ENCODE results near the gene CANT1.

CANT1 gene

GRCh38 chr17:78977997-78978973 lies 31.3 kb downstream of the CANT1 start:
- peaks cover 5% of the 10 kb centered on the region for H3K79me1 ChIP-seq (ENCODE audit: low read length)
- H2AK5ac ChIP-seq (ENCODE audit: low read length): no peak overlapping the region
- H3K27me3 ChIP-seq (ENCODE audit: insufficient read depth, low read length): no peaks in the 10 kb centered on the region
- H3K36me3 ChIP-seq (ENCODE audit: control insufficient read depth in 1 of 2, insufficient read depth in 2 of 2, low read length in 2 of 2): no peaks in the 10 kb centered on the region
- no peak overlapping the region for H3K4me3 ChIP-seq (ENCODE audit: low read depth, low read length)
- H2BK5ac ChIP-seq (ENCODE audit: low read depth, low read length, poor library complexity): no peak overlapping the region
- no peaks in the 10 kb centered on the region for H3K79me2 ChIP-seq (ENCODE audit: control insufficient read depth, insufficient read depth, low read length, poor library complexity)
- no peak overlapping the region for H4K12ac ChIP-seq (ENCODE audit: low read depth, low read length)
- H3K27ac ChIP-seq (ENCODE audit: low read depth, low read length): no peak overlapping the region
- no peak overlapping the region for H2BK12ac ChIP-seq (ENCODE audit: low read length)
- WGBS (ENCODE audit: extremely low coverage, insufficient coverage, insufficient read length): no CpG with 5 or more reads among the region's 21 CpGs
- H3K23ac ChIP-seq (ENCODE audit: low read length): no peak overlapping the region
- no peak overlapping the region for H3K9ac ChIP-seq (ENCODE audit: low read length)
- H3K14ac ChIP-seq (ENCODE audit: low read length): no peak overlapping the region
- no peaks in the 10 kb centered on the region for H3K9me3 ChIP-seq (ENCODE audit: insufficient read depth, low read depth, low read length)
- no peak overlapping the region for H3K4me2 ChIP-seq (ENCODE audit: low read length)
- no peak overlapping the region for H3K4ac ChIP-seq (ENCODE audit: low read depth, low read length)
- DNase-seq: no peak
- no peak overlapping the region for H3K18ac ChIP-seq (ENCODE audit: low read length)
- peaks cover 11 to 13% of the 10 kb centered on the region in 2 experiments for H3K4me1 ChIP-seq (ENCODE audit: control insufficient read depth in 1 of 2, insufficient read depth in 2 of 2, low read length in 2 of 2)
- H4K91ac ChIP-seq (ENCODE audit: low read depth, low read length): no peak overlapping the region
- H2AFZ ChIP-seq (ENCODE audit: insufficient read depth, low read length, poor library complexity): no peak overlapping the region
- H2BK120ac ChIP-seq (ENCODE audit: insufficient read depth, low read length, poor library complexity): no peak overlapping the region
- H4K8ac ChIP-seq (ENCODE audit: low read depth, low read length): no peak overlapping the region

DNA sequence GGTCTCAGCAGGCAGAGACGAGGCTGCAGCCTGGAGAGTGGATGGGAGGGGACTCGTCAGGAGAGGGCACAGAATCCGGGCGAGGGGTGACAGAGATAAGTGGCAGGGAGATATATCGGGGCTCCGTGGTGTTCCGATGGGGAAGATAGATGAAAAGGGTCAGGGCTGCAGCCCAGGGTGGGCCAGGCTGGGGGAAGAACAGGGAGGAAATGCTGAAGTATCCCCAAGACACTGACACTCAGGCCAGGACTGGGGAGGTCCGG lies 32.0 kb downstream of the CANT1 start:
- Histone ChIP-seq H2BK120ac (ENCODE audit: insufficient read depth, low read length, poor library complexity) (no peak overlapping the region), H3K4me1 (ENCODE audit: control insufficient read depth in 1 of 2, insufficient read depth in 2 of 2, low read length in 2 of 2) (peaks cover 17 to 18% of the 10 kb centered on the region in 2 experiments), H3K4me2 (ENCODE audit: low read length) (no peak overlapping the region), H4K12ac (ENCODE audit: low read depth, low read length) (no peak overlapping the region), H2AFZ (ENCODE audit: insufficient read depth, low read length, poor library complexity) (no peak overlapping the region), H4K91ac (ENCODE audit: low read depth, low read length) (no peak overlapping the region), H3K18ac (ENCODE audit: low read length) (no peak overlapping the region), H3K27ac (ENCODE audit: low read depth, low read length) (no peak overlapping the region), H3K79me1 (ENCODE audit: low read length) (peaks cover 10% of the 10 kb centered on the region), H2BK5ac (ENCODE audit: low read depth, low read length, poor library complexity) (no peak overlapping the region), H3K27me3 (ENCODE audit: insufficient read depth, low read length) (no peaks in the 10 kb centered on the region), H2AK5ac (ENCODE audit: low read length) (no peak overlapping the region), H3K9me3 (ENCODE audit: insufficient read depth, low read depth, low read length) (no peaks in the 10 kb centered on the region), H4K8ac (ENCODE audit: low read depth, low read length) (no peak overlapping the region), H3K79me2 (ENCODE audit: control insufficient read depth, insufficient read depth, low read length, poor library complexity) (no peaks in the 10 kb centered on the region), H3K23ac (ENCODE audit: low read length) (no peak overlapping the region), H3K36me3 (ENCODE audit: control insufficient read depth in 1 of 2, insufficient read depth in 2 of 2, low read length in 2 of 2) (no peaks in the 10 kb centered on the region), H3K4me3 (ENCODE audit: low read depth, low read length) (no peak overlapping the region), H3K4ac (ENCODE audit: low read depth, low read length) (no peak overlapping the region), H3K14ac (ENCODE audit: low read length) (no peak overlapping the region), H3K9ac (ENCODE audit: low read length) (no peak overlapping the region), H2BK12ac (ENCODE audit: low read length) (no peak overlapping the region)
- WGBS (ENCODE audit: extremely low coverage, insufficient coverage, insufficient read length): no CpG with 5 or more reads among the region's 8 CpGs
- no peak for DNase-seq

GRCh38 chr17:78976907-78977680 lies 32.5 kb downstream of the CANT1 start:
- Histone ChIP-seq H3K23ac (ENCODE audit: low read length) (no peak overlapping the region), H3K14ac (ENCODE audit: low read length) (no peak overlapping the region), H4K12ac (ENCODE audit: low read depth, low read length) (no peak overlapping the region), H3K9ac (ENCODE audit: low read length) (no peak overlapping the region), H3K36me3 (ENCODE audit: control insufficient read depth in 1 of 2, insufficient read depth in 2 of 2, low read length in 2 of 2) (no peaks in the 10 kb centered on the region), H3K4me3 (ENCODE audit: low read depth, low read length) (no peak overlapping the region), H2AK5ac (ENCODE audit: low read length) (no peak overlapping the region), H3K9me3 (ENCODE audit: insufficient read depth, low read depth, low read length) (no peaks in the 10 kb centered on the region), H3K79me1 (ENCODE audit: low read length) (peaks cover 10% of the 10 kb centered on the region), H3K79me2 (ENCODE audit: control insufficient read depth, insufficient read depth, low read length, poor library complexity) (no peaks in the 10 kb centered on the region), H3K27me3 (ENCODE audit: insufficient read depth, low read length) (no peaks in the 10 kb centered on the region), H4K8ac (ENCODE audit: low read depth, low read length) (no peak overlapping the region), H4K91ac (ENCODE audit: low read depth, low read length) (no peak overlapping the region), H2BK120ac (ENCODE audit: insufficient read depth, low read length, poor library complexity) (no peak overlapping the region), H2BK5ac (ENCODE audit: low read depth, low read length, poor library complexity) (no peak overlapping the region), H3K4ac (ENCODE audit: low read depth, low read length) (no peak overlapping the region), H3K4me1 (ENCODE audit: control insufficient read depth in 1 of 2, insufficient read depth in 2 of 2, low read length in 2 of 2) (peaks cover 18 to 20% of the 10 kb centered on the region in 2 experiments), H3K27ac (ENCODE audit: low read depth, low read length) (no peak overlapping the region), H2AFZ (ENCODE audit: insufficient read depth, low read length, poor library complexity) (no peak overlapping the region), H3K18ac (ENCODE audit: low read length) (no peak overlapping the region), H3K4me2 (ENCODE audit: low read length) (no peak overlapping the region), H2BK12ac (ENCODE audit: low read length) (no peak overlapping the region)
- no peak for DNase-seq
- no CpG with 5 or more reads among the region's 20 CpGs for WGBS (ENCODE audit: extremely low coverage, insufficient coverage, insufficient read length)

GRCh38 chr17:78974635-78975591 lies 34.7 kb downstream of the CANT1 start:
- Histone ChIP-seq H4K8ac (ENCODE audit: low read depth, low read length) (no peak overlapping the region), H3K18ac (ENCODE audit: low read length) (no peak overlapping the region), H3K4me3 (ENCODE audit: low read depth, low read length) (no peak overlapping the region), H4K12ac (ENCODE audit: low read depth, low read length) (no peak overlapping the region), H3K4ac (ENCODE audit: low read depth, low read length) (no peak overlapping the region), H2BK5ac (ENCODE audit: low read depth, low read length, poor library complexity) (no peak overlapping the region), H2AK5ac (ENCODE audit: low read length) (peak overlapping the region; percentile 22), H3K36me3 (ENCODE audit: control insufficient read depth in 1 of 2, insufficient read depth in 2 of 2, low read length in 2 of 2) (no peaks in the 10 kb centered on the region), H3K27ac (ENCODE audit: low read depth, low read length) (no peak overlapping the region), H2AFZ (ENCODE audit: insufficient read depth, low read length, poor library complexity) (peak overlapping the region; percentile 52), H2BK120ac (ENCODE audit: insufficient read depth, low read length, poor library complexity) (peak overlapping the region; percentile 21), H3K23ac (ENCODE audit: low read length) (no peak overlapping the region), H3K27me3 (ENCODE audit: insufficient read depth, low read length) (no peaks in the 10 kb centered on the region), H3K9ac (ENCODE audit: low read length) (no peak overlapping the region), H3K14ac (ENCODE audit: low read length) (no peak overlapping the region), H4K91ac (ENCODE audit: low read depth, low read length) (peak overlapping the region; percentile 1), H2BK12ac (ENCODE audit: low read length) (no peak overlapping the region), H3K4me2 (ENCODE audit: low read length) (no peak overlapping the region), H3K9me3 (ENCODE audit: insufficient read depth, low read depth, low read length) (no peaks in the 10 kb centered on the region), H3K79me1 (ENCODE audit: low read length) (peaks cover 14% of the 10 kb centered on the region), H3K4me1 (ENCODE audit: control insufficient read depth in 1 of 2, insufficient read depth in 2 of 2, low read length in 2 of 2) (peaks cover 15 to 19% of the 10 kb centered on the region in 2 experiments), H3K79me2 (ENCODE audit: control insufficient read depth, insufficient read depth, low read length, poor library complexity) (no peaks in the 10 kb centered on the region)
- peak in 1 of 2 donors; percentile 17 for DNase-seq
- no CpG with 5 or more reads among the region's 30 CpGs for WGBS (ENCODE audit: extremely low coverage, insufficient coverage, insufficient read length)
